SJCRH30 (cell line): ENCODE data around the gene CAPN14. TPM values are rescaled to one million over a fixed set of nuclear protein-coding genes. Genes with fewer than 3 reads are reported as not detected.

Source experiments
- DNase-seq, 2 experiments: peaks; one replicate each; pipeline ENCODE4 v3.0.0-alpha.2; 2015 to 2020
- H3K27ac ChIP-seq: fragments of 250-450 bp; sonication (Bioruptor Pico); 2 replicates; pipeline ENCODE4 v1.5.1; 2020; ENCODE audit warnings: mild to moderate bottlenecking, moderate library complexity
- H3K27me3 ChIP-seq: fragments of 250-450 bp; sonication (Bioruptor Pico); 2 replicates; pipeline ENCODE4 v1.5.1; 2020; ENCODE audit warnings: mild to moderate bottlenecking, moderate library complexity
- H3K36me3 ChIP-seq: fragments of 250-450 bp; sonication (Bioruptor Pico); 2 replicates; pipeline ENCODE4 v1.5.1; 2020; ENCODE audit warnings: mild to moderate bottlenecking, moderate library complexity
- H3K4me1 ChIP-seq: fragments of 250-450 bp; sonication (Bioruptor Pico); 2 replicates; pipeline ENCODE4 v1.5.1; 2020; ENCODE audit warnings: mild to moderate bottlenecking, moderate library complexity
- H3K4me3 ChIP-seq: fragments of 250-450 bp; sonication (Bioruptor Pico); 2 replicates; pipeline ENCODE4 v1.5.1; 2020; ENCODE audit warnings: mild to moderate bottlenecking, moderate library complexity
- H3K9me3 ChIP-seq: fragments of 250-450 bp; sonication (Bioruptor Pico); replicated peaks from 2 replicates; pipeline ENCODE4 v1.5.1; 2020; ENCODE audit warnings: mild to moderate bottlenecking, moderate library complexity
- total RNA-seq: library from RNA; depleted of rRNA; stranded (reverse); fragments of >200 nt; shearing (Covaris generic); gene quantifications from 2 replicates; pipeline ENCODE4 v1.2.3, GENCODE V29; 2014

Gene CAPN14
- total RNA-seq, 1 experiment from 2014 or later, result not detected

DNA sequence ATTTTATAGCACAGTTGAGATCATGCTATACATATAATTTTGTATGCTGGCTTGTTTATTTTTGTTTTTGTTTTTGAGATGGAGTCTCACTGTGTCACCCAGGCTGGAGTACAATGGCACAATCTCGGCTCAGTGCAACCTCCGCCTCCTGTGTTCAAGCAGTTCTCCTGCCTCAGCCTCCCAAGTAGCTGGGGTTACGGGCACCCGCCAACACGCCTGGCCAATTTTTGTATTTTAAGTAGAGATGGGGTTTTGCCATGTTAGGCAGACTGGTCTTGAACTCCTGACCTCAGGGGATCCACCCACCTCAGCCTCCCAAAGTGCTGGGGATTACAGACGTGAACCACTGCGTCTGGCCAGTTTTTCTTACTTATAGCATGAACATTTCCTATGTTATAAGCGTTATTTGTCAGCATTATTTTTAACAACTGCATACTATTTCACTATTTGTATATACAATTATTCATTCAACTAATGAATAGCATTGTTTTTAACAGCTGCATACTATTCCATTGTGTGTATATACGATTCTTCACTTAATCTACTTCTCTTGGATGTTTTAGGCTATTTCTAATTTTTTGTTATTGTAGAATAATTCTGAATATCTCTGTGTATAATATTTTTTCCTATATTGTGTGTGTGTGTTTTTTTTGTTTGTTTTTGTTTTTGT is 20.2 kb upstream of the CAPN14 start:
- H3K9me3 ChIP-seq, result no peaks in the 10 kb centered on the region
- H3K27ac ChIP-seq, result no peak overlapping the region
- H3K27me3 ChIP-seq, result peaks cover 11% of the 10 kb centered on the region; the same call in 1 of the 2 replicates
- H3K4me3 ChIP-seq, result no peak overlapping the region
- no peak for DNase-seq
- H3K4me1 ChIP-seq, result no peaks in the 10 kb centered on the region
- no peaks in the 10 kb centered on the region for H3K36me3 ChIP-seq

DNA sequence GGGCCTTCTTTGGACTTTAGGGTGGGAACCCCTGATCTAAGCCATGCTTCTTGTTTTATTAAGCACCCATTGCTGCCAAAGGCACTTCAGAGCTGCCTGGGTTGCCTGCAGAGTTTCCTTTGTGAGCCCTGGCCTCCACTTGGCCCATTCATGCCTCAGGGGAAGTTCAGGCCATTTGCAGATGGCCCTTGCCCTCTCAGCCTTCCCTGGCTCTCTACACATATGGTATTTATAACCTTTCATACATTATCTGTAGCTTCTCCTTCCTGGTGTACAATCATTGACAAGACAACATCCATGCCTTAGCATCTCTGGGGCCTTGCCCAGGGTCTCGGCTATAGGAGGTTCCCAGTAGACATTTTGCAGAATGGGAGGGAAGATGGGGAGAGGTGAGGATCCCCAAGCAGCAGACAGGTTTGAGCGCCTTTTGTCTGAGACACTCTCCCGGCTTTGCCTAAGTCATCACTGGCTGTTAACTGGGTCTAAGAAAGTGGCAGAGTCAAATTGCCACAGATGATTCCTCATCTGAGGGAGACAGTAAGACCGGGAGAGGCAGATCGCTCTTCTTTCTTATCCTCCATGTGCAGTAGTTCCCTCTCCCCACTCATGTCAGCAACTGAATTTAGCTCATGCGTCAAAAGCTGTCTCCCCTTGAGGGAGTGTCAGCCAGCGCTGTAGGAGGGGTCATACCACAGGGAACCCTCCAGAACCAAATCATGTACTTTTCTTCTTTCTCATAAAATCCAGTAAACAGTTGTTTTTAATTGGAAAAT is 19.3 kb upstream of the CAPN14 start:
- Histone ChIP-seq H3K36me3 (no peaks in the 10 kb centered on the region), H3K27ac (no peak overlapping the region), H3K4me1 (no peaks in the 10 kb centered on the region), H3K9me3 (no peaks in the 10 kb centered on the region), H3K27me3 (peaks cover 15% of the 10 kb centered on the region; the same call in 1 of the 2 replicates), H3K4me3 (no peak overlapping the region)
- no peak for DNase-seq

DNA sequence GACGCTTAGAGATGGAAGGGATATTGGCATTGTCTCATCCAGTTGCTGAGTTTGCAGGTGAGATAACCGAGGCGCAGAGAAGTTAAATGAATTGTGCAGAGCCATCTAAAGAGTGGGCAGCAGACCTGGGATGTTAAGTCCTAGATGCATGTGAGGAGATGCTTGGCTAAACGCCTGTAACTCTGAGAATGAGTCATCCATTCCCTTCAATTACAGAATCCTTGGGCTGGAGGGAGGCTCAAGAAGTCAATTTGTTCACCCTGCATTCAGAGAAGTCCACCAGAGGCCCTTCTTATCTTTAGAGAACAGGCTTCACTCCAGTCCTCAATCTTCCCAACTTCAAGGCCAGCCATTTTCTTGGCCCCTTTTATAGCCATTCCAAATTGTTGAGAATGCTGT is 18.2 kb upstream of the CAPN14 start:
- DNase-seq, result no peak
- Histone ChIP-seq H3K4me3 (no peak overlapping the region), H3K4me1 (no peaks in the 10 kb centered on the region), H3K27me3 (peaks cover 15% of the 10 kb centered on the region; the same call in 1 of the 2 replicates), H3K9me3 (no peaks in the 10 kb centered on the region), H3K27ac (no peak overlapping the region), H3K36me3 (no peaks in the 10 kb centered on the region)

DNA sequence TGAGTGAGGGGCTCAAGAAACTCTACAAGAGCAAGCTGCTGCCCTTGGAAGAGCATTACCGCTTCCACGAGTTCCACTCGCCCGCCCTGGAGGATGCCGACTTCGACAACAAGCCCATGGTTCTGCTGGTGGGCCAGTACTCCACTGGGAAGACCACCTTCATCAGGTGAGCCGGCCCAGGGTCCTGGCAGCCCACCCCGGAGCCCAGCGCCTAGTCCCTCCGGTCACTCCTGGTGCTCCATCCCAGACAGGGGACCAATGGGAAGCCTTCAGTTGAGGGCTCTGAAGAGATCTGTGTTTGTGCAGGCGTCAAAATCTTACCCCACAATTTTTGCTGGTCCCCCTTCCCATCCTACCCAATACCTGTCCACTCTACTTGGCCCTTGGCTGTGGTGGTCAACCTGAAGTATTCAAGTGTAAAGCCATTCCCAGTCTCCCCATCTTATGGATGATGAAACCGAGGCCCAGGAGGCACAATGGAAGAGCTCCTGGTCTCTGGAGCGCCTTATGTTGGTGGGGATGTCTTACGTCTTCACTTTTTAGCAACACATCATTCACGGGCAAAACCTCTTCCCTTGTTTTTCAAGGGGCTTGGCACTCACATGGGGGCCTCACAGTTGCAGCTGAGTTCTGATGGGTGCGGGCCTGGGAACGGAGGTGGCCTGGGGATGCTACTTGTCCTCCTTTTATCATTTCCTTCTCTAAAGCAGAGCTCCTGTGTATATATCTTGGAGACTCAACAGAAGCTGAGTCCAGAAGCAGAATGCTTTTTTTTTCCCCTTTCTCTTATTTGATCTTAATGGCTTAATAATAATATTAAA is 17.6 kb upstream of the CAPN14 start:
- H3K4me1 ChIP-seq, result no peaks in the 10 kb centered on the region
- no peaks in the 10 kb centered on the region for H3K36me3 ChIP-seq
- H3K27me3 ChIP-seq, result peaks cover 15% of the 10 kb centered on the region; the same call in 1 of the 2 replicates
- no peak overlapping the region for H3K4me3 ChIP-seq
- DNase-seq, result no peak
- H3K27ac ChIP-seq, result no peak overlapping the region
- no peaks in the 10 kb centered on the region for H3K9me3 ChIP-seq

DNA sequence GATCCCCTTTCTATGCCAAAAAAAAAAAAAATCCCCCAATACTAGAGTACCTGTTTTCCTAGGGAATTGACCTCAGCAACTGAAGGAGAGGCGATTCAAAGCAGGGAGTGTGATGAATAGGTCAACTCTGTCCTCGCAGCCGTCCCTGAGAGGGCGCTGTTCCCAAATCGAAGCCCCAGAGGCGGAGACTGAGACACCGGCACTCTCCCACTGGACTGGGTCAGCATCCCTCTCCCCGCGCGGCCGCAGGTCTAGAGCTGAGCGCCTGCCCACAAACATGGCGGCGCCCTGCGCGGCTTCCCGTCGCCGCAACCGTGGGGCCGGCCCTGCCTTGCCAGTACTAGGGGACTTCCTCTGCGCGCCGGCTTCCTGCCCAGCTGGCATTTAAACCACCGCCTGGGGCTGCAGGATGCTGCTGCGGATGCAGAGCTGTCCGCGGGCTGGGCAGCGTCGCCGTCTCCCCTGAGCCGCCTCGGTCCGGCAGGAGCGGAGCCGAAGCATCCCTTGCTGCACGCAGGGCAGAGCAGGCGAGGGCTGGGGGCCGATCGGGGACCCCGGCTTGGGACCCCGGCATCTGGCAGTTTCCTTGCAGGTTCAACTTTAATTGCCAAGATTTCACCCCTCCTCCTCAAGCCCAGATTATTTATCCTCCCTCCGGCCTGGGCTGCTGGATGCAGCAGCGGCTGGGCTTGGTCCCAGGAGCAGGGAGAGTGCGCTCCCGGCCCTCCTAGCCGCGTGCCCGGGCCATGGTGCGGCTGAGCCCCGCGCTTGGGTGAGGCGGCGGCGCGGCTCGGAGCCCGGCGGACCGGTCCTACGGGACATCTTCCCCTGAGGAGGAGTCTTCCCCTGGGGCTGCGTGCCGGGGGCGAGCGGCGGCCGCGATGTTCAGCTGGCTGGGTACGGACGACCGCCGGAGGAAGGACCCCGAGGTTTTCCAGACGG is 16.7 kb upstream of the CAPN14 start, which contains the start of gene EHD3:
EHD3 (plus strand) TSS at position 412 of the 942 bp plus-strand sequence; CDS start at position 882, 470 bp downstream.
- Histone ChIP-seq H3K4me3 (no peak within 1 kb of the TSS), H3K27ac (no peak within 1 kb of the TSS), H3K9me3 (no peaks in the 10 kb centered on the region), H3K27me3 (peaks cover 15% of the 10 kb centered on the region; the same call in 1 of the 2 replicates), H3K36me3 (no peaks in the 10 kb centered on the region), H3K4me1 (no peaks in the 10 kb centered on the region)
- peak; percentile 30 to 31 for DNase-seq

DNA sequence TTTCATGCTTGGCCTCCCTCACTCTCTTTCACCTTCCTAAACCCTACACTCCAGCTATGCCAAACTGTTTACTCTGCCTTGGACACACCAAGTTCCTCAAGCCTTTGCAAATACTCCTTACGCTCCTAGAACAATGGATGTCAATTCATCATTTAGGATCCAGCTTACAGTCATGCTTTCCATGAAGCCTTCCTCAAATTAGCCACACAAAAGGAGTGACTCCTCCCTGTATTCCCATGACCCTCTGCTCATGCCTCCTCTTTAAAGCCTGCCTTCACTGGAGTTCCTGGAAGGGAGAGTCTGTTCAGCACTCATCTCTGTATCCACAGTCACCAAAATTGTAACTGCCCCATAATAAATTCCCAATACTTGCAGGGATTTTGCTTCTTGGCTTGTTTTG is 15.9 kb upstream of the CAPN14 start:
- Histone ChIP-seq H3K27me3 (peaks cover 15% of the 10 kb centered on the region; the same call in 1 of the 2 replicates), H3K4me1 (no peaks in the 10 kb centered on the region), H3K4me3 (no peak overlapping the region), H3K27ac (no peak overlapping the region), H3K36me3 (no peaks in the 10 kb centered on the region), H3K9me3 (no peaks in the 10 kb centered on the region)
- no peak for DNase-seq

DNA sequence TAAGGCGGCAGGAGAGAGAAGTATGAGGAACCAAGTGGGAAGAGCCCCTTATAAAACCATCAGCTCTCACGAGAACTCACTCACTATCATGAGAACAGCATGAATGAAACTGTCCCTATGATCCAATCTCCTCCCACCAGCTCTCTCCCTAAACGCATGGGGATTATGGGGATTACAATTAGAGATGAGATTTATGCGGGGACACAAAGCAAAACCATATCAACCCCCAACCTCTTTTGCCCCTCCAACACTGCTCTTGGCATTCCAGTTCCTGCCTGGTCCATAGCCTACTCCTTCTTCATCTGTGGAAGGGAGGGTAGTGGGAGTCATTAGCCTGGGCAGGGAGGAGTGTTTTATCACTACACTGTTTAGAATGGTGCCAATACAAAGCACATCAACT is 15.3 kb upstream of the CAPN14 start:
- Histone ChIP-seq H3K36me3 (no peaks in the 10 kb centered on the region), H3K4me3 (no peak overlapping the region), H3K27ac (no peak overlapping the region), H3K27me3 (peaks cover 15% of the 10 kb centered on the region; the same call in 1 of the 2 replicates), H3K4me1 (no peaks in the 10 kb centered on the region), H3K9me3 (no peaks in the 10 kb centered on the region)
- no peak for DNase-seq

DNA sequence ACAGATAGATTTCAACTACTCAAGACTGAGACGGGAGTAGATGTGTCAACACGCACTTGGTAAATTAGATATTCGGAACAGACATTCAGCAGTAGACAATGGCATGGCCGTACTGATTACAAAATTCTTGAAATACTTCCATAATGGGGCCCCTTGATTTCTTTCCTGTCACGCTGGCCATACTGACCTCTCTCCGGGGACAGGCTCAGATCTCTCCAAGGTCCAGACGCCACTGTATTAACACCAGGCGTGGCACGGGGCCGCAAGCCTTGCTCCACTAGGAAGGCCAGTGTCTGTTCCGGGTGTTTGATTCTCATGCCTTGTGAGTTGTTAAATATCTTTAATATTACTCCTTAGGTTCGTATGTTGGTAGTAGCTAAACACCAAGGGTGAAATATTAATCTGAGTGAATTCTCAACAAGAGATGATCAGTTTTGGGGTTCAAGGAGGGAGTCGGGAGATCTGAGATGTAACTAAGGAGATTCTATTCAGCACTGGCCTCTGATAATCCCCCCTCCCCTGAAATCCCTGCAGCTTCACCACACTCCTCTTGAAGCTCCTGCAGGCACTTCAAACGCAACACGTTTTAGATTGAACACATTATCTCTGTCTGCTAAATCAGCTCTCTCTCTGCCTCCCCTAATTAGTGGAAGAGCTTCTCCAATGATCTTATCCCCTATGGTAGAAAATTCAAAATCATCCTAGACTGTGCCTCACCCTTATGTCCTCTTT is 14.4 kb upstream of the CAPN14 start:
- Histone ChIP-seq H3K4me3 (no peak overlapping the region), H3K9me3 (no peaks in the 10 kb centered on the region), H3K27ac (no peak overlapping the region), H3K4me1 (no peaks in the 10 kb centered on the region), H3K36me3 (no peaks in the 10 kb centered on the region), H3K27me3 (peaks cover 15% of the 10 kb centered on the region; the same call in 1 of the 2 replicates)
- DNase-seq, result no peak

DNA sequence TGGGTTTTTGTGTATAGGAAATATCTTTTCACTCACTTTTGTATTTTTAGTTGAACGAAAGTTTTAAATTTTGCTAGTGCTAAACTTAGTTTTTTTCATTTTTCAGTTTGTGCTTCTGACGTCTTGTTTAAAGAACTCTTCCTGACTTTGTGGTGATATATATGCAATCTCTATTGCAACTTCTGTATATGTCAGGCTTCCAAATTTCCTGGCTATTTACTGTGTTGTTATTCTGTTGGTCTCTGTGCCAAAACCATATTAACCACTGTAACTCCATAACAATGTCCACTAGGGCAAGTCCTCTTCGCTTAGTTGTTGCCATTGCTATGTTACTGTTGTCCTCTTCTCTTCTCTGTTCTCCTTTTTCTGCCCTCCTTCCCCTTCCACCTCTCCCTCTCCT is 13.4 kb upstream of the CAPN14 start:
- no peaks in the 10 kb centered on the region for H3K36me3 ChIP-seq
- no peaks in the 10 kb centered on the region for H3K9me3 ChIP-seq
- no peak overlapping the region for H3K4me3 ChIP-seq
- H3K4me1 ChIP-seq, result no peaks in the 10 kb centered on the region
- no peak overlapping the region for H3K27ac ChIP-seq
- DNase-seq, result no peak
- peaks cover 19% of the 10 kb centered on the region; the same call in 1 of the 2 replicates for H3K27me3 ChIP-seq

DNA sequence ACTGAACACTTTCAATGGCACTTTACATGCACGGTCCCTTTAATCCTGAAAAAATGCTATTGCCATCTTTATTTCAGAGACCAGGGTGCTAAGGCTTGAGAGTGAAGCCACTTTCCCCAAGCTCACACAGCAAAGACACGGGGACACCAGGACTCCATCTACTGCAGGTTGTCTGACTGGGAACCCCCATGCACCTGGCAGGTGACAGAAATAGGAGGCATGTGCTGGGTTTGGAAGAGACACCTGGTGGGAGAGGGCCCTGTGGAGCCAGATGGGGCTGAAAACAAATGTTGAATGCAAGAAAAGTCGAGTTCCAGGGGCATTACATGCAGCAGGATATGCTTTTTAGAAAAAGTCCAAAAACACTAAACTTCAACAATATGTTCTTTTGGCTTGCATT is 11.4 kb upstream of the CAPN14 start:
- Histone ChIP-seq H3K36me3 (no peaks in the 10 kb centered on the region), H3K9me3 (no peaks in the 10 kb centered on the region), H3K27me3 (peaks cover 22% of the 10 kb centered on the region; the same call in 1 of the 2 replicates), H3K4me1 (no peaks in the 10 kb centered on the region), H3K4me3 (no peak overlapping the region), H3K27ac (no peak overlapping the region)
- DNase-seq, result no peak

DNA sequence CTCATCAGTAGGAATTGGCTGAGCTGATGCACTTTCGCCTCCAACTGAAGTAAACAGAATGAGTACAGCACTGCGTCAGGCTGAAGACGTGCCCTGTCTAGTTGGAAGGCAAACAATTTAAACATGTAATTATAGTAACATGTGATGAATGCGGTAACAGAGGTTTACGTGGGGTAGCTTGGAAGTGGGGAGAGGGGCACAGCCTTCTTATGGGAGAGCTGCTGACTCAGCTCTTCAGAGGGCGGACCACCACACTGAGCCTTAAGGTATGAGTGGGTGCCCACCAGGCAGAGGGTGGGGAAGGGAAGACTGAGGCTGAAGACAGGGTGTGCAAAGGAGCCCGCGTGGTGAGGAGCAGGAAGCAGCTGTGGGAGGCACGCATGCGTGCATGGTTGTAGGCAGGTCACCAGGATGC is 10.4 kb upstream of the CAPN14 start:
- no peak overlapping the region for H3K4me3 ChIP-seq
- H3K27ac ChIP-seq, result no peak overlapping the region
- H3K9me3 ChIP-seq, result no peaks in the 10 kb centered on the region
- H3K27me3 ChIP-seq, result peaks cover 18% of the 10 kb centered on the region; the same call in 1 of the 2 replicates
- no peaks in the 10 kb centered on the region for H3K36me3 ChIP-seq
- H3K4me1 ChIP-seq, result no peaks in the 10 kb centered on the region
- DNase-seq, result no peak

DNA sequence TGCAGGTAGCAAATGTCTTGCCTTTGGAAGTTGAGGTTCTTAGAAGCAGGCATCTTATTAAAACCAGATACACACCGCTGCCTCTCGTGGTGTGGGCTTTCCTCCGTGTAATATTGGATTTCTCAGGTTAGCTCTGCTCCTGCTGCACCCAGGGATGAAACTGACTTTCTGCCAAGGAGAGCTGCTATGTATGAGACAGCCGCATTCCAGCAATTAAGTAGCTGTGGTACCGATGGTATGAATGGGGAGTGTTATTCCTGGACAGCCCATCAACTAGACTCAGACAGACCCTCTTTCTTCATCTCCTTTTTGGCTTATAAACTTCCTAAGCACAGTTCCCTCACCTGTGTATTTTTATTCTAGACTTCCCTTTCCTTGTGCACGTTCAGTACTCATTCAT is 9.8 kb upstream of the CAPN14 start:
- no peak for DNase-seq
- Histone ChIP-seq H3K36me3 (no peaks in the 10 kb centered on the region), H3K9me3 (no peaks in the 10 kb centered on the region), H3K27ac (no peak overlapping the region), H3K4me3 (no peak overlapping the region), H3K27me3 (peaks cover 12% of the 10 kb centered on the region; the same call in 1 of the 2 replicates), H3K4me1 (no peaks in the 10 kb centered on the region)

DNA sequence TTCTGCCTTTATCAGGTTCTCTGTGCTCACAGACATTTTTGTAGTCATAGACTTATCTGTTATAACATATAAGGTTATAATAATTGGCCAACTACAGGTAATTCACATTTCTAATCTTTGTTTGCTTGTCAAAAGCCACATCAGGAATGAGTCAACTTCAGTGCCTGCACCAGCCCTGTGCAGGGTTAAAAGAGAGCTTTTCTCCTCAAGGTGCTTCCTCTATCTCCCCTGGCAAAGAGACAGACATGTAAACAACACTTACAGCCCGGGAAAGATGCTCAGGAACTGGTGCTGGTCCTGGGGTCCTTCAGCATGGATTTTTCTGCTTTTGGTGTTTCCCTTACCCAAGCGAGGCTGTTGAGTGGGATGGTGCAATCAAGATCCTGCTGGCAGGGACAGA is 9.0 kb upstream of the CAPN14 start:
- no peaks in the 10 kb centered on the region for H3K9me3 ChIP-seq
- H3K4me3 ChIP-seq, result no peak overlapping the region
- no peak overlapping the region for H3K27ac ChIP-seq
- no peaks in the 10 kb centered on the region for H3K4me1 ChIP-seq
- peaks cover 7% of the 10 kb centered on the region; the same call in 1 of the 2 replicates for H3K27me3 ChIP-seq
- H3K36me3 ChIP-seq, result no peaks in the 10 kb centered on the region
- no peak for DNase-seq
